HG03103 (cell line): Measurements from ENCODE around the gene TXNDC16.
"Not testable (repeated sequence)": the region's sequence is repeated elsewhere in the genome, so short reads cannot be mapped to it uniquely, and the experiment has no call there.

Experiments used
- ATAC-seq: cut with Tn5 transposase; IDR thresholded peaks from one replicate; pipeline ENCODE4 v1.9.1; 2021; ENCODE audit warnings: low read depth; ENCODE audit not compliant: unreplicated experiment

Gene TXNDC16

GRCh38 chr14:52546318-52546670 lies 6.0 kb downstream of the TXNDC16 start:
- no peak for ATAC-seq

- ATAC-seq, result no peak
Measured at GRCh38 chr14:52545584-52546317, 6.6 kb downstream of the TXNDC16 start.

GRCh38 chr14:52538623-52539022 lies 13.7 kb downstream of the TXNDC16 start:
- ATAC-seq, result no peak

- no peak for ATAC-seq
Measured at GRCh38 chr14:52536269-52536668, 16.0 kb downstream of the TXNDC16 start.

- ATAC-seq, result no peak
Measured at GRCh38 chr14:52531481-52531880, 20.8 kb downstream of the TXNDC16 start.

- no peak for ATAC-seq
Measured at GRCh38 chr14:52527052-52527451, 25.3 kb downstream of the TXNDC16 start.

GRCh38 chr14:52522581-52523345 lies 29.5 kb downstream of the TXNDC16 start:
- ATAC-seq, result no peak

DNA sequence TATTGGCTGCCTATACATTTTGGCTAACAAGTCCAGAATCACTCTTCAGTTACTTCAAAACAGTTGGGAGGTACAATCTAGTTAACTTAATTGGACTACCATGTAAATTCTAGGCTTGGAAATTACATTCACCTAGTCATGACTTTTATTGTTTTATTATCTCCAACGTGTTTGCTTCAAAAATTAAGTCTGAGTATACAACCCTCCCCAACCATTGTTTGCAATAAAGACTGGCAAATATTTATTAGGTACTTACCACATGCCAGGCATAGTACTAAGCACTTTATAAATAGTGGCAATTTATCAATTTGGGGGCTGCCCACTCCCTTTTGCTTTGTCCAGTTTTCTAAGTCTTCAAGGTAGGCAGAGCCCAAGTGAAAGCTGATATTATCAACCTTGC lies 30.3 kb downstream of the TXNDC16 start:
- no peak for ATAC-seq

DNA sequence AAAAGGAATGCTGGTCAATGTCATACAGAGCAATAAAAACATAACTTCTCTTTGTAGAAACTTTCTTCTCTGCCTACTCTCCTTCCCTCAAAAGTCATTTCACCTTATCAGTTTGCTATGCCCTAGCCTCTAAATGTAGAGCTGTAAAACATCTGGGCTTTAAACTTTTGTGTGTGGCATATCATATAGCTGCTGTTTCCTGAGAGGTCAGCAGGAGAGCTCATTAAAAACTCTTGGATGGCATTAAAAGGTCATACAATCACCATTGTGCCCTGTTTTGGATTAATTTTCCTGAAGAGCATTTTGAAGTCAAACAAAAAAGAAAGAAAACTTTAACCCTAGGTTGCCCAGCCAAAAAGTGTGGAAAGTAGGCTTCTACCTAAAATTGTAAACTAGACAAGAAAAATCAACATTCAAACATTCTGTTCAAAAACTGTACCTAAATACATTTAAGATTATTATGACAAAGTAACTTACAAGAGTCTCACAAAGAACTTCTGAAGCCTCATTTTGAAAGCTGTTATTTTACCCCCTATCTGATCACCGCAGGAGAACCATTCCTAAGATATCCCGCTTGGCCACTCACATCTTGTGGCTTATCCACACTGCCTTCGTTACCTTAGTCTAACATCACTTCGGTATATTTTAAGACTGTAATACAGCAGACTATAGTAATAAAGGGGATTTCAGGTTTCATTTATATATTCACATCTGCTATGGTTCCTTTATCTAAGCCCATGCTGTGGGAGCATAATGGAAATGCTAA lies 38.1 kb downstream of the TXNDC16 start:
- no peak for ATAC-seq

DNA sequence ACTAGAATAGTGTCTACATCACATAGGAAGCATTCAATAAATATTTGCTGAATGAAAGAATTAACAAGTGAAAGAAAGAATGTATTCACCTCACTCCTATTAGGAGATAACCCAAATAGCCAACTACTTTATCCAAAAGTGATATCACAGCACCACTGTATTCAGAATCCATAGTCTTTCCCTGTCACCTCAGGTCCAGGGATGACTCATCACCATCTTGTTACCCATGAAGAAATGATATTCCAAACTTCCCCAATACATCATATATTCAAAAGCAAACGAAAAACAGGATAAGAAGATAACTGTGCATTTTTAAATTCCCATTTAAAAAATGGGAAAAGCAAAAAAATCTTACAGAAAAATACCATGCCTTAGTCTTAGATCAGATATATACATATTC lies 39.1 kb downstream of the TXNDC16 start:
- ATAC-seq, result no peak

DNA sequence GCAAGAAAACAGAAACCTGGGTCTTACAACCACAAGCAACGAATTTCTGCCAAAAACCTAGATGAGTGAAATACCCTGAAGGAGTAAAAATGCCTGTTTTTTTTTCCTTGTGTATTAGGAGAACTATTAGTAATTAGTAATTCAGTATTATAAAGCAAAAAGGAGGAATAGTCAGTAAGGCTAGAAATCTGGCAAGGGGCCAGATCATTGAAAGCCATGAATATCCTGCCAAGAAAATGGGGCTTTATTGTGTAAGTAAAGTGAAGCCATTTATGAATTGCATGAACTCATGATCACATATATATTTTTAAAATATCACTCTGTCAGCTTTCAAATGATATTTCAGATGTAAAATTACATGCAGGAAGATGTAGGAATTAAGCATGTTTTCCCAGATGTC lies 57.9 kb downstream of the TXNDC16 start:
- no peak for ATAC-seq

DNA sequence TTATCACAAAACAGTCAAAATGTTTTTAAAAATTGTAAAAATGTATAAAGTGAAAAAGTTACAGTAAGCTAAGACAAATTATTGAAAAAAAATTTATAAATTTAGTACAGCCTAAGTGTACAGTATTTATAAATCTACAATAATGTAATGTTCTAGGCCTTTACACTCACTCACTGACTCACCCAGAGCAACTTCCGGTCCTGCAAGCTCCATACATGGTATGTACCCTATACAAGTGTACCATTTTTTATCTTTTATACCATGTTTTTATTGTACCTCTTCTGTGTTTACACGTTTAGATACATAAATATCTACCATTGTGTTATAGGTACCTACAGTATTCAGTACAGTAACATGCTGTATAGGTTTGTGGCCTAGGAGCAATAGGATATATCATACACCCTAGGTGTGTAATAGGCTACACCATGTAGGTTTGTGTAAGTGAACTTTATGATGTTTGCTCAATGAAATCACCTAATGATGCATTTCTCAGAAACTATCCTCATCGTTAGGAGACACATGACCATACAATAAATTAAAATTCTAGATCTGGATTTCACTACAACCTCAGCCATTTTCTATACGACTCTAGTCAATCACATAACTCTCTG lies 66.8 kb downstream of the TXNDC16 start:
- ATAC-seq, result no peak

GRCh38 chr14:52481864-52482263 lies 70.4 kb downstream of the TXNDC16 start:
- ATAC-seq, result no peak

- ATAC-seq, result no peak
Measured at GRCh38 chr14:52473557-52473956, 78.7 kb downstream of the TXNDC16 start.

GRCh38 chr14:52472728-52473127 lies 79.6 kb downstream of the TXNDC16 start:
- ATAC-seq, result no peak

DNA sequence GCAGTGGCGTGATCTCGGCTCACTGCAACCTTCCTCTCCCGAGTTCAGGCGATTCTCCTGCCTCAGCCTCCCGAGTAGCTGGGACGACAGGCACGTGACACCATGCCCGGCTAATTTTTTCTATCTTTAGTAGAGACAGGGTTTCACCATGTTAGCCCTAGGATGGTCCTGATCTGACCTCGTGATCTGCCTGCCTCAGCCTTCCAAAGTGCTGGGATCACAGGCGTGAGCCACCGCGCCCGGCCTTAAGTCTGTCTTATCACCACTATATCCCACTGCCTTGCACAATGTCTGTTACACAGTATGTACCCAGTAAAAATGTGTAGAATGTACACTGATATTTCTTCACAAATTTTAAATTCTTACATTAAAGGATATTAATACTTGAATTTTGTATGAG lies 80.1 kb downstream of the TXNDC16 start:
- not testable (repeated sequence) for ATAC-seq

GRCh38 chr14:52467515-52468266 lies 84.6 kb downstream of the TXNDC16 start:
- no peak for ATAC-seq

- no peak for ATAC-seq
Measured at GRCh38 chr14:52464175-52464574, 88.1 kb downstream of the TXNDC16 start.

DNA sequence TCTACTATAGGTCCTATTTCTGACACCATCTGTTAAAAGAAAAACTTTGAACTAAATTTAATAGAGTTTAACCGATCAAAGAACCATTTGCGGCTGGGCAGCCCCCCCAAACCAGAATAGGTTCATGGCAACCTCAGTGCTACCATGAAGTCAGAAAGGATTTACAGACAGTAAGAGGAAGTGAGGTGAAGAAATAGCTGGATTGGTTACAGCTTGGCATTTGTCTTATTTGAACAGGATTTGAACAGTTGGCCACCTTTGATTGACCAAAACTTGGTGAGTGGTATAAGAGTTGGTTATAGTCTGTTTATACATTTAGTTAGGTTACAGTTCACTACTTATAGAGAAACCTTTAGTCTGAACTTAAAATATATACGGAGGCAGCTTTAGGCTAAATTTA lies 88.9 kb downstream of the TXNDC16 start:
- ATAC-seq, result no peak

- no peak for ATAC-seq
Measured at GRCh38 chr14:52461721-52462120, 90.6 kb downstream of the TXNDC16 start.
